GF-D8 (cell line): Measurements from ENCODE around the gene CEP20.
"Not testable (repeated sequence)": the region's sequence is repeated elsewhere in the genome, so short reads cannot be mapped to it uniquely, and the experiment has no call there.

ENCODE experiments used
- DNase-seq: peaks from one replicate; lab custom pipeline; 2025; lab: John Stamatoyannopoulos, UW

Gene CEP20, protein sequence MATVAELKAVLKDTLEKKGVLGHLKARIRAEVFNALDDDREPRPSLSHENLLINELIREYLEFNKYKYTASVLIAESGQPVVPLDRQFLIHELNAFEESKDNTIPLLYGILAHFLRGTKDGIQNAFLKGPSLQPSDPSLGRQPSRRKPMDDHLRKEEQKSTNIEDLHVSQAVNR

DNA sequence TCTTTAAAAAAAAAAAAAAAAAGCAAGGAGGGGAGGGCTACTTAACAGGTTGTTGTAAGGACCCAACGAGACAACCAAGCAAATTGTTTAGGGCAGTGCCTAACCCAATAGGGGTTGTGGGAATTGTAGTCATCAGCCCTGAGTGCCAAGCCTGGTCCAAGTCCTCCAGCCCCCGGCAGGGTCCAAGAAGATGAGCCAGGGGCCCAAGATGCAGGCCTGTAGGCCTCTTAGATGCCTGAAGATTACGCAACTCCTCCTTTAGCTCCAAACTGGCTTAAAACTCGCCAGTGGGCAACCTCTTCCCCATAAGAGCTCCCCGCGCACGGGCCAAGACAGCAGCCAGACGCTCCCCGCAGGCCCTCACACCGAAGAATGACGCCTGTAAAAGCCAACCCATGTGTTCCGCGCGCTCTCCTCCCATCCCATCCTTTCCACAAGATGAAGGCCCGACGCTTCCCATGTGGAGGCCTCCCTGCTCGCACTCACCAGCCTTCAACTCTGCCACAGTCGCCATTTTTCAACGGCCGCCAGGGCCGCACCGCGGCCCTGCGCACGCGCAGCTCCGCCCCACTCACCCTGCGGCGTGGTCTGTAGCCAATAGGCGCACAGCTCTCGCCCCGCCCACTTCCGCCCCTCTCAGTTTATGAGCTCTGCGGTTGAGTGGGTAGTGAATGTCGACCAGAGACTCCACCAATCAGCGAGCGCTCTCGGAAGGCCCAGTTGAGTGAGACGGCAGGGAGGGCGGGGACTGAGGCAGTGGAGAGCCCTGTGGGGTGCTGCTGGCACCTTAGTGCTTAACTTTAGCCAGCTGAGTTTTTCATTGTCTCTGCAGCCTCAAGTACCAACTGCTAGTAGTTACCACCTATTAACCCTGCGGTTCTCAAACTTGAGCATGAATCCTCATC, at the start of gene CEP20:
Gene CEP20, minus strand, starts transcription at position 532 of the 905 bp plus-strand sequence. Its CDS starts 18 bp downstream, at position 514.
- DNase-seq: peak; percentile 97

DNA sequence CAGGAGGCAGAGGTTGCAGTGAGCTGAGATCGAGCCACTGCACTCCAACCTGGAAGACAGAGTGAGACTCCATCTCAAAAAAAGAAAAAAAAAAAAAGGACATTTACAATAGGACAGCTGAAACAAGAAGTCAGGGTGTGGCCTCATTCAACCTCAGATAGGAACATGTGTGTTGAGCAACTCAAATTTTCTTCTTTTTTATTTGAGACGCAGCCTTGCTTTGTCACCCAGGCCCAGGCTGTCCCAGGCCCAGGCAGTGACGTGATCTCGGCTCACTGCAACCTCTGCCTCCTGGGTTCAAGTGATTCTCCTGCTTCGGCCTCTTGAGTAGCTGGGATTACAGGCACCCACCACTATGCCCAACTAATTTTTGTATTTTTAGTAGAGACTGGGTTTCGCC, 48.4 kb upstream of the CEP20 start:
- DNase-seq: not testable (repeated sequence)

- DNase-seq: no peak
Measured at GRCh38 chr16:15934991-15935390, 46.6 kb upstream of the CEP20 start.

- DNase-seq: no peak
Measured at GRCh38 chr16:15933781-15934180, 45.4 kb upstream of the CEP20 start.

GRCh38 chr16:15932939-15933338, 44.5 kb upstream of the CEP20 start:
- no peak for DNase-seq

DNA sequence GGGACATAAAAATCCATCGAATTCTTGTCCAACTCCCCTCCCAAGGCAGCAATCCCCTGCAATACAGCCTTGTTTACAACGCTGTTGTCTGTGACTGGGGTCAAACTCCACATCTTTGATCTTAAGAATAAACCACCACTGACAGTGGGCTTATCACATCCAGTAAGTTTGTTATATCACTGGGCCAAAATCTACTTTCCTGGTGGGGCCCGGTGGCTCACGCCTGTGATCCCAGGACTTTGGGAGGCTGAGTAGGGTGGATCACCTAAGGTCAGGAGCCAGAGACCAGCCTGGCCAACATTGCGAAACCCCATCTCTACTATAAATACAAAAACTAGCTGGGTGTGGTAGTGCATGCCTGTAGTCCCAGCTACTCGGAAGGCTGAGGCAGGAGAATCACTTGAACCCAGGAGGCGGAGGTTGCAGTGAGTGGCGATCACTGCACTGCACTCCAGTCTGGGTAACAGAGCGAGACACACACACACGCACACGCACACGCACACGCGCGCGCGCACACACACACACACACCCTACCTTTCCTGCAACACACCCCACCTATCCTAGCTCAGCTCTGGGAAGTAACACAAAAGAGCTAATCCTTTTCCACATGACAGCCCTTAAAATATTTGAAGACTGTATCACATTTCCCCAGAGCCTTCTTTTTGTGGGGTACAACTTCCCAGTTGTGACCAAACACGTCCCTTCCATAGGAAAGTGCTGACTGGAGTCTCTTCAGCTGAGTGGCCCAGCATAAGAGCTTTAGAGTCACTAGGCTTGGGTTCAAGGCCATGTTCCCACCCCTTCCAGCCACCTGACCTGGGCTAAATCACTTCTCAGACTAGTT, 40.1 kb upstream of the CEP20 start:
- no peak for DNase-seq

GRCh38 chr16:15925631-15926030, 37.2 kb upstream of the CEP20 start:
- no peak for DNase-seq

DNA sequence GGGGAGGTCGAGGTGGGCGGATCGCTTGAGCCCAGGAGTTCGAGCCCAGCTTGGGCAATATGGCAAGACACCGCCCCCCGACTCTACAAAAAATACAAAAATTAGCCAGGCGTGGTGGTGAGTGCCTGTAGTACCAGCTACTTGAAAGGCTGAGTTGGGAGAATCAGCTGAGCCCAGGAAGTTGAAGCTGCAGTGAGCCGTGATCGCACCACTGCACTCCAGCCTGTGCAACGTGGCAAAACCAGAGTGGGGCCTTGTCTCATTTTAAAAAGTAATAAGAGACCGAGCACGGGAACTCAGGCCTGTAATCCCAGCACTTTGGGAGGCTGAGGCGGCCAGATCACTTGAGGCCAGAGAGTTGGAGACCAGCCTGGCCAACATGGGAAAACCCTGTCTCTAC, 36.6 kb upstream of the CEP20 start:
- no peak for DNase-seq

GRCh38 chr16:15919331-15919730, 30.9 kb upstream of the CEP20 start:
- DNase-seq: no peak

DNA sequence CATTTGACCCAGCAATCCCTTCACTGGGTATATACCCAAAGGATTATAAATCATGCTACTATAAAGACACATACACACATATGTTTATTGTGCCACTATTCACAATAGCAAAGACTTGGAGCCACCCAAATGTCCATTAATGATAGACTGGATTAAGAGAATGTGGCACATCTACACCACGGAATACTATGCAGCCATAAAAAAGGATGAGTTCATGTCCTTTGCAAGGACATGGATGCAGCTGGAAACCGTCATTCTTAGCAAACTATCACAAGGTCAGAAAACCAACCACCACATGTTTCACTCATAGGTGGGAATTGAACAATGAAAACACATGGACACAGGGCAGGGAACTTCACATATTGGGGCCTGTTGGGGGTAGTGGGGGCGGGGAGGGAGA, 29.9 kb upstream of the CEP20 start:
- not testable (repeated sequence) for DNase-seq

DNA sequence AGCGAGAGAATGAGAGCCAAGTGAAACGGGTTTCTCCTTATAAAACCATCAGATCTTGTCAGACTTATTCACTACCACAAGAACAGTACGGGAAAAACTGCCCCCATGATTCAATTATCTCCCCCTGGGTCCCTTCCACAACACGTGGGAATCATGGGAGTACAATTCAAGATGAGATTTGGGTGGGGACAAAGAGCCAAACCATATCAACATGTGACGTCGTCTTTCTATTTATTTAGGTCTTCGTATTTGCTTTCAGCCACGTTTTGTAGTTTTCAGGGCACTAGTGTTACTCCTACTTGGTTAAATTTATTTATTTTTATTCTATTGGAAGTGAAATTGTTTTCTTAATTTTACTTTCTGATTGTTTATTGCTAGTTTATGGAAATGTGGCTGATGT, 27.9 kb upstream of the CEP20 start:
- DNase-seq: no peak

DNA sequence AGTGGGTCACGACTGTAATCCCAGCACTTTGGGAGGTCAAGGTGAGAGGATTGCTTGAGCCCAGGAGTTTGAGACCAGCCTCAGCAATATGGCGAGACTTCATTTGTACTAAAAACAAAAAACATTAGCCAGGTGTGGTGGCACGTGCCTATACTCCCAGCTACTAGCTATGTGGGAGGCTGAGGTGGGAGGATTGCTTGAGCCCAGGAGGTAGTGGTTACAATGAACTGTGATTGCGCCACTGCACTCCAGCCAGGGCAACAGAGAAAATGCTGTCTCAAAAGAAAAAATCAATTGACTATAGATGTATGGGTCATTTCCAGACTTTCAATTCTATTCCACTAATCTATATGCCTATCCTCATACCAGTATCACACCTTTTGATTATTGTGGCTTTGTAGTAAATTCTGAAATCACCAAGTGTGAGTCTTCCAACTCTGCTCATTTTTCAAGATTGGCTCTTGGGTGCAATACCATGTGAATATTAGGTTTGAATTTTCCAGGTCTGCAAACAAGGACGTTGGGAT, 27.2 kb upstream of the CEP20 start:
- no peak for DNase-seq

DNA sequence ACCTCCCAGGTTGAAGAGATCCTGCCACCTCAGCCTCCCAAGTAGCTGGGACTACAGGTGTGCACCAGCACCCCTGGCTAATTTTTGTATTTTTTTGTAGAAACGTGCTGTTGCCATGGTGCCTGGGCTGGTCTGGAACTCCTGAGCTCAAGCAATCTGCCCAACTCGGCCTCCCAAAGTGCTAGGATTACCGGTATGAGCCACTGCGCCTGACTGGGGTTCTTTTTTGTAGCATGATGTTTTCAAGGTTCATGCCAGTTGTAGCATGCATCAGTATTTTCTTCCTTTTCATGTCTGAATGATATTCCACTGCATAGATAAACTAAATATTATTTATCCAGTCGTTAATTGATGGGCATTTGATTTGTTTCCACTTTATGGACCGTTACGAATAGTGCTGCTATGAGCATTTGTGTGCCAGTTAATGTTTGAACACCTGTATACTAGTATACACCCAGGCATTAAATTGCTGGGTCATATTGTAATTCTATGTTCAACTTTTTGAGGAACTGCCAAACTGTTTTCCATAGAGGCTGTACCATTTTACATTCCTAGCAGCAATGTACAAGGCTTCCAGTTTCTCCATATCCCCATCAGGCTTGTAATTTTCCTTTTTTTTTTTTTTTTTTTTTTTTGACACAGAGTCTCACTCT, 24.8 kb upstream of the CEP20 start:
- no peak for DNase-seq

GRCh38 chr16:15911198-15911597, 22.8 kb upstream of the CEP20 start:
- DNase-seq: no peak

- no peak for DNase-seq
Measured at GRCh38 chr16:15907863-15908478, 19.6 kb upstream of the CEP20 start.

DNA sequence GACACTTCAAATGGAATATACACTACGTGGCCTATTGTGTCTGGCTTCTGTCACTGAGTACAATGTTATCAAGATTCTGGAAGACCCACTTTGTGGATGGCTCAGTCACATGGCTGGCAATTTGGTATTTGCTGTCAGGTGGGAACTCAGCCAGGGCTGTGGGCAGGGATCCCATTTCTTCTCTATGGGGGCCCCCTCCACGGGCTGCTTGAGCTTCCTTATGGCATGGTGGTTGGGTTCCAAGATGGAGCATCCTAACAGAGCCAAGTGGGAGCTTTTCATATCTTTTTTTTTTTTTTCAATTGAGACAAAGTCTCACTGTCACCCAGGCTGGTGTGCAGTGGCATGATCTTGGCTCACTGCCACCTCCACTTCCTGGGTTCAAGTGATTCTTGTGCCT, 18.0 kb upstream of the CEP20 start:
- no peak for DNase-seq

- no peak for DNase-seq
Measured at GRCh38 chr16:15903960-15904359, 15.6 kb upstream of the CEP20 start.

- no peak for DNase-seq
Measured at GRCh38 chr16:15900901-15901500, 12.6 kb upstream of the CEP20 start.

- DNase-seq: no peak
Measured at GRCh38 chr16:15900357-15900756, 12.0 kb upstream of the CEP20 start.

DNA sequence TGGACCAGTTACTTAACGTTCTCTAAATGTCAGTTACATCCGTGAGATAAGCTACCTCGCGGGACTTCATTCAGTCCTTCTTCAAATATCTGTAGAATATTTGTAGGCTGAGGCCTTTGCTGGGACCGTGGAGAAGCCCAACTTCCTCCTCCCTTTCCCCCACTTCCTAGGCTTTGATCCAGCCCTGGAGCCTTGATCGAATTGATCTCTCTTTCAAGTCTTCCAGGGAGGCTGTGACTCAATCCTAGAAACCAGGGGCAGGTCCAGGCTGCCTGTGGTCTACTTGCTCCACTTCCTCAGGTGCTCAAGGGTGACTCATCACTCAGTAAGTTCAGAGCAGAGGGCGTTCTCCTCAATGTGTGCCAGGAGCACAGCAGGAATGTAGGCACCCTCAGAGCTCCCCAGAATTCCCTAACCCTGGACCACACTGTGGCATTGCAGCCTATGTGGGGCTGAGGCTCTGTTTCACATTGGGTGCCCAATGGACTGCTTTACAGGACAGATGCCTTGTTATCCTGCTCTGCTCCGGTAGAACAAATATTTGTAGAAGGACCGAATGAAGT, 11.2 kb upstream of the CEP20 start:
- no peak for DNase-seq

DNA sequence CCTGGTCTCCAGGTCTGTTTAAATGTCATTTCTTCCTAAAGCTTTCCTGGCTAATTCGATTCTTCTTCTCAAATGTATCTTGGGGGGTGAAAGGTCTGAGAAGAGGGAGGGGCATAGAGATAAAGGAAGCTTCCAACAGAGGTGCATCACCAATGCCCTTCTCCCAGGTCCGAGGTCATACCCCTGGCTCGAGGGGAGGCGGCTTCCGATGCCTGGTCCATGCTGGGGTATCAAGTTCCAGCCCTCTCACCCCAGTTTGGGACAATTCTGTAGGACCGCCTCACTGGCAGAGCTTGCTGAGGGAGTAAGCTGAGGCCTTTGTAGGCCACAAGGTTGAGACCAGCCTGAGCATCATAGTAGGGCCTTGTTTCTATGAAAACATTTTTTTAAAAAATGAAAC, 10.3 kb upstream of the CEP20 start:
- no peak for DNase-seq
